Right atrium auricular region (tissue), 2 donors: Measurements from ENCODE around the gene NXPH4. TPM values are rescaled to one million over a fixed set of nuclear protein-coding genes. Genes with fewer than 3 reads are reported as not detected.

Experiments used
- DNase-seq: peaks from one replicate; pipeline ENCODE4 v3.0.0-alpha.2; 2019; ENCODE audit warnings: low spot score
- H3K27ac ChIP-seq, 2 donors: fragments of 200-600 bp; sonication (generic); 1 replicate in 1 of 2; 2 replicates in 1 of 2; pipeline ENCODE4 v1.5.1; 2016 to 2019
- H3K27me3 ChIP-seq, 2 donors: fragments of 200-600 bp; sonication (generic); one replicate each; pipeline versions ENCODE4 v1.5.1 to v1.6.0; 2017 to 2019
- H3K36me3 ChIP-seq: fragments of 200-600 bp; sonication (generic); one replicate; pipeline ENCODE4 v1.5.1; 2016
- H3K4me1 ChIP-seq, 2 donors: fragments of 200-600 bp; sonication (generic); one replicate each; pipeline versions ENCODE4 v1.5.1 to v1.6.0; 2017 to 2019
- H3K4me3 ChIP-seq, 2 donors: fragments of 200-600 bp; sonication (generic); 1 replicate in 1 of 2; 2 replicates in 1 of 2; pipeline ENCODE4 v1.5.1; 2017 to 2019; ENCODE audit warnings: mild to moderate bottlenecking in 1 of 2, moderate library complexity in 1 of 2
- H3K9me3 ChIP-seq, 2 donors: fragments of 200-600 bp; sonication (generic); one replicate each; pipeline ENCODE4 v1.5.1; 2019
- CTCF ChIP-seq, 2 donors: fragments of 200-600 bp; sonication (generic); IDR thresholded peaks; one replicate each; pipeline ENCODE4 v1.5.1; 2019; ENCODE audit warnings: antibody characterized with exemption in 2 of 2
- total RNA-seq, 2 donors: library from RNA; depleted of rRNA; stranded (reverse); fragments of >200 nt; gene quantifications; one replicate each; pipeline ENCODE4 v1.1.0, GENCODE V29; 2016

Gene NXPH4
- total RNA-seq, 2 donors from 2014 or later: 0.28 to 1.1 TPM

- H3K4me1 ChIP-seq: peaks cover 0 to 21% of the 10 kb centered on the region in 2 donors
- H3K9me3 ChIP-seq: no peaks in the 10 kb centered on the region
- peaks cover 86% of the 10 kb centered on the region for H3K36me3 ChIP-seq
- TF ChIP-seq CTCF (IDR thresholded peaks at IDR 0.05): no peak
- no peaks in the 10 kb centered on the region for H3K27me3 ChIP-seq
- no peak overlapping the region for H3K27ac ChIP-seq
- no peak for DNase-seq
- no peak overlapping the region for H3K4me3 ChIP-seq
Observed at GRCh38 chr12:57205186-57205585, 11.4 kb upstream of the NXPH4 start.

- Histone ChIP-seq H3K9me3 (no peaks in the 10 kb centered on the region), H3K4me1 (peaks cover 0 to 21% of the 10 kb centered on the region in 2 donors), H3K27ac (no peak overlapping the region), H3K36me3 (peaks cover 84% of the 10 kb centered on the region), H3K4me3 (no peak overlapping the region), H3K27me3 (no peaks in the 10 kb centered on the region)
- TF ChIP-seq CTCF (IDR thresholded peaks at IDR 0.05): no peak
- no peak for DNase-seq
Observed at GRCh38 chr12:57205931-57206330, 10.7 kb upstream of the NXPH4 start.

- H3K4me3 ChIP-seq: no peak overlapping the region
- no peaks in the 10 kb centered on the region for H3K9me3 ChIP-seq
- H3K27ac ChIP-seq: peak overlapping the region; percentile 54 to 66
- H3K36me3 ChIP-seq: peaks cover 73% of the 10 kb centered on the region
- peaks cover 0 to 28% of the 10 kb centered on the region in 2 donors for H3K4me1 ChIP-seq
- H3K27me3 ChIP-seq: no peaks in the 10 kb centered on the region
- no peak for TF ChIP-seq CTCF (IDR thresholded peaks at IDR 0.05)
- DNase-seq: no peak
Observed at GRCh38 chr12:57207731-57208630, 8.6 kb upstream of the NXPH4 start.

GRCh38 chr12:57208631-57209282 is 7.8 kb upstream of the NXPH4 start:
- peaks cover 0 to 35% of the 10 kb centered on the region in 2 donors for H3K4me1 ChIP-seq
- H3K4me3 ChIP-seq: no peak overlapping the region
- no peaks in the 10 kb centered on the region for H3K9me3 ChIP-seq
- peak; percentile 71 for DNase-seq
- peaks cover 66% of the 10 kb centered on the region for H3K36me3 ChIP-seq
- peak overlapping the region; percentile 54 to 66 for H3K27ac ChIP-seq
- TF ChIP-seq CTCF (IDR thresholded peaks at IDR 0.05): no peak
- H3K27me3 ChIP-seq: no peaks in the 10 kb centered on the region

- peaks cover 0 to 43% of the 10 kb centered on the region in 2 donors for H3K4me1 ChIP-seq
- H3K36me3 ChIP-seq: peaks cover 54% of the 10 kb centered on the region
- no peak for DNase-seq
- no peaks in the 10 kb centered on the region for H3K27me3 ChIP-seq
- no peaks in the 10 kb centered on the region for H3K9me3 ChIP-seq
- no peak overlapping the region for H3K27ac ChIP-seq
- H3K4me3 ChIP-seq: no peak overlapping the region
- no peak for TF ChIP-seq CTCF (IDR thresholded peaks at IDR 0.05)
Observed at GRCh38 chr12:57209916-57210315, 6.7 kb upstream of the NXPH4 start.
